Heart left ventricle (tissue), 13 donors: ENCODE measurements around the gene BDNF.

Experiments used
- CTCF ChIP-seq, 12 donors: fragments of 200-600 bp; sonication (generic) in 4 of 12; IDR thresholded peaks; one replicate each; pipeline versions ENCODE4 v1.5.0 to v1.8.0; 2018 to 2022; ENCODE audit warnings: antibody characterized with exemption in 12 of 12, mild to moderate bottlenecking in 5 of 12
- POLR2A ChIP-seq, 2 donors: fragments of 450-650 bp; IDR thresholded peaks; one replicate each; pipeline ENCODE4 v1.6.1; 2017; ENCODE audit warnings: antibody characterized with exemption in 2 of 2, mild to moderate bottlenecking in 2 of 2, moderate library complexity in 2 of 2
- donor health status: ischemic (EF 13 %, LVEDD 7.1; RV severe dilation, severe dysfunction).
- donor health status: DM: no; HTN: yes; CAD: no.
- donor health status: DM: no; HTN: no; CAD: no.
- donor health status: ischemic (EF 25% LVEDD 6.9; RV normal size, moderate dysfunction).
- donor health status: ischemic (EF 25% LVEDD 5.7; RV mildly dilated, moderate dysfunction).
- donor health status: ischemic (EF 35%, LVEDD 5.7; RV mildly dilated, moderate dysfunction).
- donor health status: nonischemic (EF 11% LVEDD 7.7; RV severe dilation, severe dysfunction).
- donor health status: DM: yes; HTN: yes; CAD: no.
- donor health status: PGD.
- donor health status: ischemic (EF 29% LVEDD 5.4; RV normal size, mild dysfunction).
- donor health status: nonischemic (EF 23%, LVEDD 6.1; RV moderate dilation, normal function).

GRCh38 chr11:27716216-27716615, 16.0 kb upstream of the BDNF start:
- TF ChIP-seq CTCF (IDR thresholded peaks at IDR 0.05) (no peak), POLR2A (IDR thresholded peaks at IDR 0.05) (no peak)
